IMR-90 (cell line): Measurements from ENCODE around the gene AGGF1.

Experiments
- BHLHE40 ChIP-seq: fragments of 150-350 bp; IDR thresholded peaks from 2 replicates; pipeline ENCODE4 v1.6.1; 2016; ENCODE audit warnings: mild to moderate bottlenecking, low read depth, low read length
- MAFK ChIP-seq: IDR thresholded peaks from 2 replicates; pipeline ENCODE4 v1.6.1; 2012; ENCODE audit warnings: low read depth, low read length, improper control_type of control experiment
- POLR2A ChIP-seq: IDR thresholded peaks from 2 replicates; pipeline ENCODE4 v1.6.1; 2012; ENCODE audit warnings: mild to moderate bottlenecking, low read depth, low read length
- RFX5 ChIP-seq: IDR thresholded peaks from 2 replicates; pipeline ENCODE4 v1.8.0; 2012; ENCODE audit warnings: low read depth, mild to moderate bottlenecking, low read length, moderate library complexity
- TF ChIP-seq, protein P1 (sequence below): conservative IDR thresholded peaks from 2 replicates; pipeline ENCODE4 v1.5.1; 2012; ENCODE audit warnings: mild to moderate bottlenecking, low read depth, low read length, improper control_type of control experiment

DNA sequence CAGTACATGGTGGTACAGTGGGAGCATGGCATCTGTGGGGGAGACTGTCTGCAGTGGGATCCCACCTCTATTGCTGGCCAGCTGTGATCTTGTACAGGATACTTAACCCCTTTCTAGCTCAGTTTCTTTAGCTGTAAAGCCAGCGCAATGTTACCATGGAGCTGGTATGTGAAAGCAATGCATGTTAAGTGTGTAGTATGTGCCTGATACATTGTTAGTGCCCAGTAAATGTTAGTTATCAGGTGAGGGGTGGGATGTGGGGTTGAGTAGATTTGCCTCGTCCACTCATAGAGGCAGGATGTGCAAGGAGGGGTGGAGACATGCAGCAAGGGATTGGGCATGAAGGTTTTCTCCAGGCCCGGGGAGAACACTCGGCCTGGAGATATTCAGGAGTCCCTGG lies 44.5 kb downstream of the AGGF1 start:
- no peak for TF ChIP-seq POLR2A
- no peak for TF ChIP-seq BHLHE40
- TF ChIP-seq, protein P1, sequence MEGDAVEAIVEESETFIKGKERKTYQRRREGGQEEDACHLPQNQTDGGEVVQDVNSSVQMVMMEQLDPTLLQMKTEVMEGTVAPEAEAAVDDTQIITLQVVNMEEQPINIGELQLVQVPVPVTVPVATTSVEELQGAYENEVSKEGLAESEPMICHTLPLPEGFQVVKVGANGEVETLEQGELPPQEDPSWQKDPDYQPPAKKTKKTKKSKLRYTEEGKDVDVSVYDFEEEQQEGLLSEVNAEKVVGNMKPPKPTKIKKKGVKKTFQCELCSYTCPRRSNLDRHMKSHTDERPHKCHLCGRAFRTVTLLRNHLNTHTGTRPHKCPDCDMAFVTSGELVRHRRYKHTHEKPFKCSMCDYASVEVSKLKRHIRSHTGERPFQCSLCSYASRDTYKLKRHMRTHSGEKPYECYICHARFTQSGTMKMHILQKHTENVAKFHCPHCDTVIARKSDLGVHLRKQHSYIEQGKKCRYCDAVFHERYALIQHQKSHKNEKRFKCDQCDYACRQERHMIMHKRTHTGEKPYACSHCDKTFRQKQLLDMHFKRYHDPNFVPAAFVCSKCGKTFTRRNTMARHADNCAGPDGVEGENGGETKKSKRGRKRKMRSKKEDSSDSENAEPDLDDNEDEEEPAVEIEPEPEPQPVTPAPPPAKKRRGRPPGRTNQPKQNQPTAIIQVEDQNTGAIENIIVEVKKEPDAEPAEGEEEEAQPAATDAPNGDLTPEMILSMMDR: no peak
- TF ChIP-seq RFX5: no peak
- no peak for TF ChIP-seq MAFK
